GM19455 (cell line): ENCODE results near the gene PGM5.

Experiments used
- ATAC-seq: cut with Tn5 transposase; IDR thresholded peaks from one replicate; pipeline ENCODE4 v1.9.1; 2021; ENCODE audit not compliant: unreplicated experiment

Gene PGM5

GRCh38 chr9:68575817-68576216, 219.4 kb downstream of the PGM5 start:
- ATAC-seq: no peak

DNA sequence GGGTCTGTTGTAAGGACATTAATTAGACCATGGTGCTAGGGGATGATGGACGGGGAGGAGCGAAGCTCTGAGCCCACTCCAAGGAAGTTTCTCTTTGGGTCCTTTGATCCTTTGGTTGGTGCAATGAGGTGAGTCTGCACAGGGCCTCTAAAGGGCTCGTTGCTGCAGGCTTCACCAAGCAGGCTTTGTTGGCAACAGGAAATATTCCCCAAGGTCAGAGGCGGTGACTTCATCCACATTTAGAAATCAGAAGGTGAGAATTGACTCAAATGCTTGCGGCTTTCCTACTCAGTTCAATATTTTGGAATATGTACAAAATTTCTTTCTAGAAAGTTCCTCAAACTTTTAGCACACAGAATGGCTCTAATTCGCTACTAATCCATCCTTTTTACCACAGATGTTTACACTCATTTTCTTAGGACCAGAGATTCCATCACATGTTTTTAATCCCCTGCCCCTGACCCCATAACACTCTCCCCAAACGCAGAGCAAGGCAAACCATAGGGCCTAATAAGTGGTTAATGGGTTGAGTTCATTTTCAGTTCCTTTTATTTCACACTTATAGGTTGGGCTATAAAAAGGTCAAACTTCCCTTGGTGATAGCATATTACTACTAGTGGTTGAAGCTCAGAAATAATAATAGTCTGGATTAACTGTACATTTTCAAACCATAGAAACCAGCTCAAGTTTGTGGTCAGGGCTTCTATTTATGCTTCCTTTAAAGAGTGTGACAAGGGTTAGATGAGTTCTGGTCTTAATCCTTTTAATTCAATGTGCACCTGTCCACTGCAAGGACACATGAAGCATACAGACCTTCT, 221.6 kb downstream of the PGM5 start:
- peak; percentile 84 for ATAC-seq
